Transverse colon (tissue), 4 donors: ENCODE results near the gene FZD10. TPM values are rescaled to one million over a fixed set of nuclear protein-coding genes. Genes with fewer than 3 reads are reported as not detected.

Source experiments
- DNase-seq: peaks from one replicate; pipeline ENCODE4 v3.0.0-alpha.2; 2019
- H3K27ac ChIP-seq, 4 donors: fragments of 200-600 bp; sonication (generic); 2 replicates each; pipeline ENCODE4 v1.5.1; 2016 to 2018; ENCODE audit warnings: inconsistent platforms in 4 of 4
- H3K27me3 ChIP-seq: fragments of 200-600 bp; sonication (generic); 2 replicates; pipeline ENCODE4 v1.5.1; 2017; ENCODE audit warnings: inconsistent platforms
- H3K36me3 ChIP-seq, 4 donors: fragments of 200-600 bp; sonication (generic); 2 replicates each; pipeline ENCODE4 v1.5.1; 2017 to 2019; ENCODE audit warnings: inconsistent platforms in 4 of 4
- H3K4me1 ChIP-seq, 4 donors: fragments of 200-600 bp; sonication (generic); 2 replicates each; pipeline ENCODE4 v1.5.1; 2017 to 2020; ENCODE audit warnings: inconsistent platforms in 4 of 4
- H3K4me3 ChIP-seq, 4 donors: fragments of 200-600 bp; sonication (generic); 1 replicate in 1 of 4; 2 replicates in 3 of 4; pipeline versions ENCODE4 v1.5.1 to v1.6.1; 2017 to 2019; ENCODE audit warnings: inconsistent platforms in 4 of 4
- H3K9me3 ChIP-seq, 2 donors: fragments of 200-600 bp; sonication (generic); 2 replicates each; pipeline ENCODE4 v1.5.1; 2017 to 2019; ENCODE audit warnings: inconsistent platforms in 2 of 2
- EP300 ChIP-seq: sonication (generic); formaldehyde crosslinking; IDR thresholded peaks from one replicate; pipeline ENCODE4 v1.6.1; 2017; ENCODE audit warnings: antibody characterized with exemption, low read depth
- POLR2A ChIP-seq: fragments of 450-650 bp; IDR thresholded peaks from one replicate; pipeline ENCODE4 v1.6.1; 2016; ENCODE audit warnings: antibody characterized with exemption, mild to moderate bottlenecking, moderate library complexity
- POLR2AphosphoS5 ChIP-seq, 3 donors: sonication (generic); formaldehyde crosslinking; IDR thresholded peaks; one replicate each; pipeline ENCODE4 v1.6.1; 2016; ENCODE audit warnings: antibody characterized with exemption in 3 of 3
- WGBS, 2 donors: methylation state at CpG; one replicate each; pipeline ENCODE4 v1.1.5; 2018; ENCODE audit warnings: low coverage in 1 of 2; 5-methylcytosine and 5-hydroxymethylcytosine counted together
- in situ Hi-C, 4 donors: fragments of 200-750 bp; cut with MboI; loops; one replicate each; pipeline versions ENCODE4 v1.15.0 to v1.15.1; 2017; ENCODE audit warnings: low sequenced_read_pairs in 3 of 4, low pct_ligation_motif_present in 1 of 4, low pct_unique_long_range_greater_than_20kb in 1 of 4
- intact Hi-C: fragments of 100-400 bp; cut with DNase I; formaldehyde crosslinking; loops from one replicate; pipeline ENCODE4 v1.15.1; 2023; ENCODE audit warnings: low total_unique reads
- total RNA-seq, 4 donors: library from RNA; depleted of rRNA; stranded (reverse); fragments of >200 nt; gene quantifications; one replicate each; pipeline ENCODE4 v1.1.0, GENCODE V29; 2016
- TF ChIP-seq, protein P1 (sequence below), 5 experiments: fragments of 200-600 bp in 3 of 5; fragments of 450-650 bp in 2 of 5; sonication (generic) in 3 of 5; IDR thresholded peaks; 1 replicate in 2 of 5; 2 replicates in 3 of 5; pipeline ENCODE4 v1.5.1; 2016 to 2017; ENCODE audit warnings: antibody characterized with exemption in 5 of 5, inconsistent platforms in 3 of 5, mild to moderate bottlenecking in 2 of 5, moderate library complexity in 1 of 5

Gene FZD10
- total RNA-seq, 4 donors from 2014 or later: 0.32 to 0.68 TPM; not detected in 2

DNA sequence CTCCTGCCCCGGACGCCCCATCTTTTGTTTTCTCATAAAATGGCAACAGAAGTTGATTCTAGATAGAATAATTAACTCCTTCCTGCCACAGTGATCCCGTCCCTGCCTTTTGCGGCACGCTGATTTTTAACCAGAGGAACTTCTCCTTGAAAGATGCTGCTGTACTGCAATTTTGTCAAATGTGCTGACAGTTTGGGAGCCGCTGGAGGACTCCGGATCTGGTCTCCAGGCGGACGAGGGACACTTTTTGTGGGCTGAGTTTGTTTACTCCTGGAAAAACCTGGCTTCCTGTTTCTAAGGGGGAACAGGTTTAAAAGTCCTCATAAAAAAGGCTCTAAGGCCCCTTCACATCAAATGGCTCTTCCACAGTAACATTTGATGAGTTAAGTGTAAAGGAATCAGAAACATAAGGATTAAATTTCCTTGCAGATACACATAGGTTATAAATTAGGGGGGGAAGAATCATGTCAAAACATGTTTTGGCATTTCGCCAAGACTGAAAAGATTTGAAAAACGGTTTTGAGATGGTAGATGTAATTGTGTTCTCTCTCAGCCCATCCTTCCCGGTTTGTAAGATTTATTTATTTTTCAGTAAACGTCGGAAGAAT, 15.5 kb downstream of the FZD10 start:
- H3K27me3 ChIP-seq: peaks cover 7% of the 10 kb centered on the region
- no peak overlapping the region for H3K27ac ChIP-seq
- H3K4me1 ChIP-seq: no peaks in the 10 kb centered on the region
- H3K36me3 ChIP-seq: no peaks in the 10 kb centered on the region
- no peak for TF ChIP-seq POLR2A
- TF ChIP-seq, protein P1, sequence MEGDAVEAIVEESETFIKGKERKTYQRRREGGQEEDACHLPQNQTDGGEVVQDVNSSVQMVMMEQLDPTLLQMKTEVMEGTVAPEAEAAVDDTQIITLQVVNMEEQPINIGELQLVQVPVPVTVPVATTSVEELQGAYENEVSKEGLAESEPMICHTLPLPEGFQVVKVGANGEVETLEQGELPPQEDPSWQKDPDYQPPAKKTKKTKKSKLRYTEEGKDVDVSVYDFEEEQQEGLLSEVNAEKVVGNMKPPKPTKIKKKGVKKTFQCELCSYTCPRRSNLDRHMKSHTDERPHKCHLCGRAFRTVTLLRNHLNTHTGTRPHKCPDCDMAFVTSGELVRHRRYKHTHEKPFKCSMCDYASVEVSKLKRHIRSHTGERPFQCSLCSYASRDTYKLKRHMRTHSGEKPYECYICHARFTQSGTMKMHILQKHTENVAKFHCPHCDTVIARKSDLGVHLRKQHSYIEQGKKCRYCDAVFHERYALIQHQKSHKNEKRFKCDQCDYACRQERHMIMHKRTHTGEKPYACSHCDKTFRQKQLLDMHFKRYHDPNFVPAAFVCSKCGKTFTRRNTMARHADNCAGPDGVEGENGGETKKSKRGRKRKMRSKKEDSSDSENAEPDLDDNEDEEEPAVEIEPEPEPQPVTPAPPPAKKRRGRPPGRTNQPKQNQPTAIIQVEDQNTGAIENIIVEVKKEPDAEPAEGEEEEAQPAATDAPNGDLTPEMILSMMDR (IDR thresholded peaks at IDR 0.05): no peak
- TF ChIP-seq EP300: no peak
- no peak for TF ChIP-seq POLR2AphosphoS5 (IDR thresholded peaks at IDR 0.05)
- no peak overlapping the region for H3K4me3 ChIP-seq
- in situ Hi-C loops (no loop called here), intact Hi-C loops (no loop called here)
- no peak for DNase-seq
- no peaks in the 10 kb centered on the region for H3K9me3 ChIP-seq
- WGBS, 2 donors: 34 to 36% methylated on average over 9 to 14 of the region's 14 CpGs

DNA sequence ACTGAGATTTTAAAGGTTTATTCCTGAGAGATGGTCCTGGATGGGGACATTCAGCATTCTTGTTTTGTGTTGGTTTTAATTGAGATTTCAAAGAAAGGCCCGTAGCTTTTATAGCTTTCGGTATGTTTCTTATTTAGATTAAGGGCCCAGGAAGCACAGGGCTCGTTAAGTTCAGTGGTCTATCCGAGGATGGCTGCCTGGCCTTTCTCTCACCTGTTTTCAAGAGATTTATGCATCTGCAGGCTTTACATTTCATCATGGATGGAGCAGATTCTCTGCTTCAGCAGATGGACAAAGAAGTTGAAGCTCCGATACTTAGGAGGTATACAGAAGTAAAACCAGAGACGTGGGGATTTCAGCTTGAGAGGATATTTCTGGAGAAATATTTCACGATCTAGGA, 16.0 kb downstream of the FZD10 start:
- no peak overlapping the region for H3K4me3 ChIP-seq
- no peaks in the 10 kb centered on the region for H3K36me3 ChIP-seq
- 45 to 58% methylated on average over 7 of the region's 7 CpGs for WGBS, 2 donors
- DNase-seq: no peak
- H3K9me3 ChIP-seq: no peaks in the 10 kb centered on the region
- no peaks in the 10 kb centered on the region for H3K4me1 ChIP-seq
- H3K27ac ChIP-seq: no peak overlapping the region
- peaks cover 7% of the 10 kb centered on the region for H3K27me3 ChIP-seq
- TF ChIP-seq POLR2A: no peak
- no peak for TF ChIP-seq POLR2AphosphoS5 (IDR thresholded peaks at IDR 0.05)
- TF ChIP-seq, protein P1 (IDR thresholded peaks at IDR 0.05): no peak
- TF ChIP-seq EP300: no peak
- intact Hi-C loops: no loop called here
- in situ Hi-C loops: no loop called here

DNA sequence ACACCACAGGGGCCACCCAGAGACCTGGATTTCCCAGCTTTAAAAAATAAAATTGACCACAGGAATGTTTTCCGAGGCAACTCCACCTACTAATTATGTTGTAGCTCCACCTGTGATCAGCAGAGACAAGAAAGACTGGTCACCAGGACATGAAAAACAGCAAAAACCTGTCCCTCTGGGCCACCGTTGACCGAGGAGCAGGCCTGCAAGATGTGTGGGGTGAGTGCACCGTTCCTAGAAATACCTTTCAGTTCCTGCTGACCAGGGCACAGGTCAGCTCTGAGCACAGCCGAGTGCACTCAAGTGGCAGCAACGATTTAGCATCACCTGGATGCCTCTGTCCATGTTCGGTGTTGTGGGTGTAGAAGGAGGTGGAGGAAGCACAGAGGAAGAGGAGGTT, 16.9 kb downstream of the FZD10 start:
- peaks cover 7% of the 10 kb centered on the region for H3K27me3 ChIP-seq
- WGBS, 2 donors: 77% methylated on average over 7 of the region's 7 CpGs; no CpG with 5 or more reads in 1 of the 2 donors
- H3K36me3 ChIP-seq: no peaks in the 10 kb centered on the region
- H3K27ac ChIP-seq: no peak overlapping the region
- no peak overlapping the region for H3K4me3 ChIP-seq
- H3K4me1 ChIP-seq: no peaks in the 10 kb centered on the region
- H3K9me3 ChIP-seq: no peaks in the 10 kb centered on the region
- TF ChIP-seq POLR2AphosphoS5 (IDR thresholded peaks at IDR 0.05): no peak
- in situ Hi-C loops: no loop called here
- no peak for DNase-seq
- intact Hi-C loops: no loop called here

DNA sequence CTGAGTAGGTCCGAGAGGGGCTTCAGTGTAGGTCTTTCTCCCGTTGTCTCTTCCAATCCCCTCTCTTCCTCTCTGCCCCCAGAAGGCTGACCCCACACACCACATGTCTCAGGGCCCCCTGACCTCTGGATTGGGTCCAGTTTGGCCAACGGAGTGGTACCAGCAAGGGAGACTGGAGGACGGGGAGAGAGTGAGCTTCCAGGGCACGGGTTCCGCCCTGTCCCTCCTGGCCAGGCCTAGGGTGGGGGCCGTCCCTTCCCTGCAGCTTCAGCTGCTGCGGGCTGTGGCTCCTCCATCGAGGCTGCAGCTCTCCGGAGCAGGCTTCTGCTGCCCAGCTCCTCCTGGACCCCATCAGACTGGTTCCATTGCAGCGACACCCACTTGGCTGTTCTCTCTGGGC, 17.4 kb downstream of the FZD10 start:
- no peak overlapping the region for H3K27ac ChIP-seq
- no peak for TF ChIP-seq POLR2AphosphoS5 (IDR thresholded peaks at IDR 0.05)
- no peak for DNase-seq
- H3K27me3 ChIP-seq: peaks cover 7% of the 10 kb centered on the region
- no peaks in the 10 kb centered on the region for H3K4me1 ChIP-seq
- intact Hi-C loops (no loop called here), in situ Hi-C loops (no loop called here)
- no peaks in the 10 kb centered on the region for H3K9me3 ChIP-seq
- no peaks in the 10 kb centered on the region for H3K36me3 ChIP-seq
- WGBS, 2 donors: 80 to 83% methylated on average over 5 to 11 of the region's 11 CpGs
- no peak overlapping the region for H3K4me3 ChIP-seq

DNA sequence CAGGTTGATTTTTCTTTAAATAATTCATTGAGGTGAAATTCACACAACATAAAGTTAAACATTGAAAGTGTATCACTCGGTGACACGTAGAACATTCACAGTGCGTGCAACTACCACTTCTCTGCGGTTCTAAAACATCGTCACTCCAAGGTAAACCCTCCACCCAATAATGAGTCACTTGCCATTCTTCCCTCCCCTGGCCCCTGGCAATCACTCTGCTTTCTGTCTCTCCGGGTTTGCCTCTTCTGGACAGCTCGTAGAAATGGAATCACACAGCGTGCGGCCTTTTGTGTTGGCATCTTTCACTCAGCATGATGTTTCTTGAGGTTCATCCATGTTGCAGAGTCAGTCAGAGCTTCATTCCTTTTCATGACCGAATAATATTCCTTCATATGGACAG, 18.9 kb downstream of the FZD10 start:
- peaks cover 5% of the 10 kb centered on the region for H3K27me3 ChIP-seq
- in situ Hi-C loops (no loop called here), intact Hi-C loops (no loop called here)
- no peaks in the 10 kb centered on the region for H3K4me1 ChIP-seq
- no peak for DNase-seq
- H3K27ac ChIP-seq: no peak overlapping the region
- 77 to 83% methylated on average over 10 of the region's 10 CpGs for WGBS, 2 donors
- TF ChIP-seq, protein P1 (IDR thresholded peaks at IDR 0.05): no peak
- TF ChIP-seq POLR2A: no peak
- H3K36me3 ChIP-seq: no peaks in the 10 kb centered on the region
- no peak overlapping the region for H3K4me3 ChIP-seq
- no peaks in the 10 kb centered on the region for H3K9me3 ChIP-seq
